HG03175 (cell line): ENCODE results near the gene TEC.
"Not testable (repeated sequence)": the region's sequence is repeated elsewhere in the genome, so short reads cannot be mapped to it uniquely, and the experiment has no call there.

Experiments
- ATAC-seq: cut with Tn5 transposase; IDR thresholded peaks from one replicate; pipeline ENCODE4 v1.9.1; 2021; ENCODE audit warnings: mild to moderate bottlenecking, moderate library complexity; ENCODE audit not compliant: unreplicated experiment

TEC gene

GRCh38 chr4:48197643-48198237 is 71.9 kb downstream of the TEC start:
- no peak for ATAC-seq

- ATAC-seq, result peak; percentile 57
Observed at GRCh38 chr4:48196758-48197504, 72.7 kb downstream of the TEC start.

GRCh38 chr4:48195853-48196252 is 73.8 kb downstream of the TEC start:
- no peak for ATAC-seq

GRCh38 chr4:48195374-48195773 is 74.3 kb downstream of the TEC start:
- ATAC-seq, result peak; percentile 35

GRCh38 chr4:48194971-48195370 is 74.7 kb downstream of the TEC start:
- ATAC-seq, result no peak

- ATAC-seq, result no peak
Observed at GRCh38 chr4:48193921-48194468, 75.6 kb downstream of the TEC start.

GRCh38 chr4:48193096-48193836 is 76.4 kb downstream of the TEC start:
- peak; percentile 46 for ATAC-seq

GRCh38 chr4:48191758-48192157 is 77.9 kb downstream of the TEC start:
- no peak for ATAC-seq

GRCh38 chr4:48190839-48191238 is 78.8 kb downstream of the TEC start:
- peak; percentile 33 for ATAC-seq

- no peak for ATAC-seq
Observed at GRCh38 chr4:48189731-48190130, 79.9 kb downstream of the TEC start.

GRCh38 chr4:48188390-48188789 is 81.2 kb downstream of the TEC start:
- ATAC-seq, result no peak

- ATAC-seq, result no peak
Observed at GRCh38 chr4:48187813-48188212, 81.8 kb downstream of the TEC start.

- ATAC-seq, result not testable (repeated sequence)
Observed at GRCh38 chr4:48187066-48187465, 82.6 kb downstream of the TEC start.

GRCh38 chr4:48186394-48186793 is 83.2 kb downstream of the TEC start:
- not testable (repeated sequence) for ATAC-seq

GRCh38 chr4:48184882-48185281 is 84.8 kb downstream of the TEC start:
- no peak for ATAC-seq

- ATAC-seq, result no peak
Observed at GRCh38 chr4:48180234-48180633, 89.4 kb downstream of the TEC start.

GRCh38 chr4:48178931-48179330 is 90.7 kb downstream of the TEC start:
- no peak for ATAC-seq

- no peak for ATAC-seq
Observed at GRCh38 chr4:48175806-48176205, 93.8 kb downstream of the TEC start.

- no peak for ATAC-seq
Observed at GRCh38 chr4:48175328-48175727, 94.3 kb downstream of the TEC start.

GRCh38 chr4:48173056-48173991 is 96.3 kb downstream of the TEC start:
- ATAC-seq, result peak; percentile 63

GRCh38 chr4:48172651-48173050 is 97.0 kb downstream of the TEC start:
- no peak for ATAC-seq
